BE2C (cell line): Measurements from ENCODE around the gene TIAM2.

ENCODE experiments used
- DNase-seq: peaks from one replicate; pipeline ENCODE4 v3.0.0-alpha.2; 2020
- H3K27me3 ChIP-seq: fragments of 250-450 bp; sonication (Bioruptor Pico); 2 replicates; pipeline ENCODE4 v1.5.1; 2020; ENCODE audit warnings: mild to moderate bottlenecking
- H3K36me3 ChIP-seq: fragments of 250-450 bp; sonication (Bioruptor Pico); 2 replicates; pipeline ENCODE4 v1.5.1; 2020; ENCODE audit warnings: mild to moderate bottlenecking
- H3K4me1 ChIP-seq: fragments of 250-450 bp; sonication (Bioruptor Pico); 2 replicates; pipeline ENCODE4 v1.5.1; 2020
- H3K4me3 ChIP-seq: 2 replicates; pipeline ENCODE4 v1.5.1; 2011; ENCODE audit warnings: low read depth, low read length
- H3K9me3 ChIP-seq: fragments of 250-450 bp; sonication (Bioruptor Pico); 2 replicates; pipeline ENCODE4 v1.5.1; 2020
- TF ChIP-seq, protein P1 (sequence below): IDR thresholded peaks from 2 replicates; pipeline ENCODE4 v1.5.1; 2012; ENCODE audit warnings: mild to moderate bottlenecking, low read depth, low read length

TIAM2 gene

GRCh38 chr6:155085582-155086257, 90.6 kb downstream of the TIAM2 start:
- DNase-seq = no peak
- no peaks in the 10 kb centered on the region for H3K4me1 ChIP-seq
- TF ChIP-seq, protein P1, sequence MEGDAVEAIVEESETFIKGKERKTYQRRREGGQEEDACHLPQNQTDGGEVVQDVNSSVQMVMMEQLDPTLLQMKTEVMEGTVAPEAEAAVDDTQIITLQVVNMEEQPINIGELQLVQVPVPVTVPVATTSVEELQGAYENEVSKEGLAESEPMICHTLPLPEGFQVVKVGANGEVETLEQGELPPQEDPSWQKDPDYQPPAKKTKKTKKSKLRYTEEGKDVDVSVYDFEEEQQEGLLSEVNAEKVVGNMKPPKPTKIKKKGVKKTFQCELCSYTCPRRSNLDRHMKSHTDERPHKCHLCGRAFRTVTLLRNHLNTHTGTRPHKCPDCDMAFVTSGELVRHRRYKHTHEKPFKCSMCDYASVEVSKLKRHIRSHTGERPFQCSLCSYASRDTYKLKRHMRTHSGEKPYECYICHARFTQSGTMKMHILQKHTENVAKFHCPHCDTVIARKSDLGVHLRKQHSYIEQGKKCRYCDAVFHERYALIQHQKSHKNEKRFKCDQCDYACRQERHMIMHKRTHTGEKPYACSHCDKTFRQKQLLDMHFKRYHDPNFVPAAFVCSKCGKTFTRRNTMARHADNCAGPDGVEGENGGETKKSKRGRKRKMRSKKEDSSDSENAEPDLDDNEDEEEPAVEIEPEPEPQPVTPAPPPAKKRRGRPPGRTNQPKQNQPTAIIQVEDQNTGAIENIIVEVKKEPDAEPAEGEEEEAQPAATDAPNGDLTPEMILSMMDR = no peak

GRCh38 chr6:155088856-155089255, 93.7 kb downstream of the TIAM2 start:
- TF ChIP-seq, protein P1 = no peak
- no peaks in the 10 kb centered on the region for H3K36me3 ChIP-seq
- no peaks in the 10 kb centered on the region for H3K27me3 ChIP-seq
- H3K4me3 ChIP-seq = no peak overlapping the region
- no peaks in the 10 kb centered on the region for H3K4me1 ChIP-seq
- H3K9me3 ChIP-seq = no peaks in the 10 kb centered on the region; the same call in 1 of the 2 replicates
- DNase-seq = no peak

More at GRCh38 chr6:155085582-155086257, 90.6 kb downstream of the TIAM2 start:
- no peaks in the 10 kb centered on the region for H3K36me3 ChIP-seq
- H3K27me3 ChIP-seq = no peaks in the 10 kb centered on the region
- H3K4me3 ChIP-seq = no peak overlapping the region
- H3K9me3 ChIP-seq = no peaks in the 10 kb centered on the region; the same call in 1 of the 2 replicates

DNA sequence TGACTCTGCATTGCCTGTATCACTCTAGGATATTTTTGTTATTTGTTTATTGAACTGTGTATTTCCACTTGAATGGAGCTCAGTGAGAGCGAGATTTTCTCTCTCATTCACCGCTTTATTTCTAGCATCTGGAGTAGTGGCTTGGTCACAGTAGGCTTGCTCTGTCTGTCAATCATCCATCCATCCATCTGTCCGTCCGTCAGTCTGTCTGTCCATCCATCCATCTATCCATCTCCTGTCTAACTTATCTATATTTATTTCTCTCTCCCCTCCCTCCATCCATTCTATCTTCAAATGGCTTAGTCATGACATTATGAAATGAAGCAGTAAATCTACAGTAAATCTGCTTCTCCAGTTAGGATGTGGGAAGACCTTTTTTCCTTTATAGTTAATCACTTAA, 94.6 kb downstream of the TIAM2 start:
- DNase-seq = no peak
- H3K36me3 ChIP-seq = no peaks in the 10 kb centered on the region
- TF ChIP-seq, protein P1 = no peak
- H3K27me3 ChIP-seq = no peaks in the 10 kb centered on the region
- no peaks in the 10 kb centered on the region; the same call in 1 of the 2 replicates for H3K9me3 ChIP-seq
- H3K4me1 ChIP-seq = no peaks in the 10 kb centered on the region
- no peak overlapping the region for H3K4me3 ChIP-seq

DNA sequence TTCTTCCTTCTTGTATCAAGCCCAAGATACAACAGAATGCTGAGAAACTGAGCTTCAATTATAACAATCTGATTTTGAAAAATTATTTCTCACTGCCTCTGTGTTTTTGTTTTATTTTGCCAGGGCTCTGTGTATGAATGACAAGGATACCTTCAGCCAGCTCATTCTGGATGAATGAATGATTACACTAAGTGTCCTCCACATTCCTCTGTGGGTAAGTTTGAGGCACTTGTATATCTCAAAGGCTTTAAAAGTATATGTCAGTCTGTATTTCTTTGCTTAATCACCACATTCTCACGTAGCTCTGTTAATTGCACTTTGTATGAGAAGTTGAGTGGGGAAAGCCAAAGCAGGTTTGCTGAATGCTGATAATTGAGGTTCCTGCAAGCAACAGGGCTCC, 95.1 kb downstream of the TIAM2 start:
- no peaks in the 10 kb centered on the region; the same call in 1 of the 2 replicates for H3K9me3 ChIP-seq
- H3K27me3 ChIP-seq = no peaks in the 10 kb centered on the region
- DNase-seq = no peak
- no peak overlapping the region for H3K4me3 ChIP-seq
- no peaks in the 10 kb centered on the region for H3K4me1 ChIP-seq
- TF ChIP-seq, protein P1 = no peak
- H3K36me3 ChIP-seq = no peaks in the 10 kb centered on the region

DNA sequence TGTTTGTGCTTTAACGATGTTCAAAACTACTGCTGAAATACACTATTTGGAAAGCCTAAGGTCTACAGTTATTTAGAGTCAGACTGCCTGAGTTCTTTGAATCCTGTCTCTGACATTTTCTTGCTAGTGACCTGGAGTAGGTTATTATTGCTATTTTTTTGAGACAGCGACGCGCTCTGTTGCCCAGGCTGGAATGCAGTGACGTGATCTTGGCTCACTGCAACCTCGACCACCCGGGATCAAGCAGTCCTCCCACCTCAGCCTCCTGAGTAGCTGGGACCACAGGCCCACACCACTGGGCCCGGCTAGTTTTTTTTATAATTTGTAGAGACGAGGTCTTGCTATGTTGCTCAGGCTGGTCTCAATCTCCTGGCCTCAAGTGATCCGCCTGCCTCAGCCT, 96.6 kb downstream of the TIAM2 start:
- TF ChIP-seq, protein P1 = no peak
- Histone ChIP-seq H3K36me3 (no peaks in the 10 kb centered on the region), H3K9me3 (no peaks in the 10 kb centered on the region; the same call in 1 of the 2 replicates), H3K27me3 (no peaks in the 10 kb centered on the region), H3K4me1 (no peaks in the 10 kb centered on the region; the same call in 1 of the 2 replicates), H3K4me3 (no peak overlapping the region)
- no peak for DNase-seq

- DNase-seq = no peak
- TF ChIP-seq, protein P1 = no peak
- Histone ChIP-seq H3K4me1 (no peaks in the 10 kb centered on the region; the same call in 1 of the 2 replicates), H3K4me3 (no peak overlapping the region), H3K36me3 (no peaks in the 10 kb centered on the region), H3K27me3 (no peaks in the 10 kb centered on the region), H3K9me3 (no peaks in the 10 kb centered on the region; the same call in 1 of the 2 replicates)
Measured at GRCh38 chr6:155093430-155093829, 98.3 kb downstream of the TIAM2 start.
